ENCODE results near the gene FOXL2NB. TPM values are rescaled to one million over a fixed set of nuclear protein-coding genes. Genes with fewer than 3 reads are reported as not detected.

The FOXL2NB gene
- total and polyA plus RNA-seq, 2 of the 13 experiments (the other 11 are each of a cell fraction or from before 2014, with no cell fraction given): not detected

- TF ChIP-seq ZNF225 (CRISPR knock-in tag; IDR thresholded peaks at IDR 0.05) (no peak), NR2F2 (IDR thresholded peaks at IDR 0.05; ENCODE audit: borderline replicate concordance, low read depth) (no peak), MTF2 (CRISPR knock-in tag; IDR thresholded peaks at IDR 0.05; ENCODE audit: borderline replicate concordance) (no peak), ZMYM4 (CRISPR knock-in tag; IDR thresholded peaks at IDR 0.05) (no peak), ZNF773 (CRISPR knock-in tag; IDR thresholded peaks at IDR 0.05; ENCODE audit: borderline replicate concordance) (no peak), IRF1 (CRISPR knock-in tag; IDR thresholded peaks at IDR 0.05; ENCODE audit: low read depth) (no peak)
Observed at GRCh38 chr3:138908846-138909245, 38.2 kb upstream of the FOXL2NB start (continued).

- peak; percentile 50 for FAIRE-seq
- Histone ChIP-seq H3K27ac (ENCODE audit: extremely low read length, insufficient read depth, low read length) (no peak overlapping the region), H3K27me3 (ENCODE audit: control insufficient read depth in 1 of 2, insufficient read depth in 2 of 2, low read length in 2 of 2) (no peaks in the 10 kb centered on the region), H3K4me1 (ENCODE audit: insufficient read depth, low read length) (peaks cover 7% of the 10 kb centered on the region), H3K9ac (ENCODE audit: insufficient read depth, low read depth, low read length) (no peak overlapping the region), H3K36me3 (replicated peaks in 1 of 2; ENCODE audit: control insufficient read depth in 1 of 2, insufficient read depth in 2 of 2, low read length in 2 of 2) (no peaks in the 10 kb centered on the region), H3K79me2 (ENCODE audit: insufficient read depth, low read length) (no peaks in the 10 kb centered on the region), H2AFZ (ENCODE audit: low read length) (no peak overlapping the region), H4K20me1 (ENCODE audit: insufficient read depth, low read length) (no peaks in the 10 kb centered on the region), H3K9me3 (ENCODE audit: low read length) (no peaks in the 10 kb centered on the region), H3K4me3 (replicated peaks in 1 of 3; ENCODE audit: insufficient read depth in 1 of 3, low read depth in 2 of 3, low read length in 3 of 3) (no peak overlapping the region), H3K4me2 (ENCODE audit: low read depth, low read length) (no peak overlapping the region)
- DNase-seq (ENCODE audit: low spot score): peak; percentile 23
- POLR2A ChIA-PET: interaction anchor here (1.3 kb wide), 1 partner anchor 316 kb away, joined by 3 read pairs; the partner anchor contains the start of gene CEP70
- peak; percentile 83 for ATAC-seq
- intact Hi-C loops (cut with micrococcal nuclease; ENCODE audit: unreplicated experiment) (no loop called here), in situ Hi-C loops (cut with HindIII; ENCODE audit: extremely low pct_ligation_motif_present, low pct_unique_long_range_greater_than_20kb) (no loop called here)
- CTCF ChIA-PET (ENCODE audit: low intra/inter-chr PET ratio, low total read pairs): no interaction called here
- no TSS peak for BruUV-seq (replicated peaks)
- no peak for TF ChIP-seq AGO2 (optimal IDR thresholded peaks at IDR 0.05; ENCODE audit: low read depth, low read length)
- no peak for TF ChIP-seq ZNF484 (CRISPR knock-in tag; IDR thresholded peaks at IDR 0.05; ENCODE audit: borderline replicate concordance, low read depth)
- no peak for TF ChIP-seq NCOR1 (IDR thresholded peaks at IDR 0.05; ENCODE audit: borderline replicate concordance, low read length)
- TF ChIP-seq ATF1 (CRISPR knock-in tag; IDR thresholded peaks at IDR 0.05): no peak
- TF ChIP-seq RXRA (CRISPR knock-in tag; IDR thresholded peaks at IDR 0.05): no peak
- TF ChIP-seq CTCF (CRISPR knock-in tag; IDR thresholded peaks at IDR 0.05): peak; percentile 59
- TF ChIP-seq ISX (CRISPR knock-in tag; conservative IDR thresholded peaks at IDR 0.05): no peak
- TF ChIP-seq GTF3A (CRISPR knock-in tag; conservative IDR thresholded peaks at IDR 0.05): no peak
- TF ChIP-seq CENPT (CRISPR knock-in tag; IDR thresholded peaks at IDR 0.05; ENCODE audit: low read depth): no peak
- TF ChIP-seq POLR2G (IDR thresholded peaks at IDR 0.05; ENCODE audit: low read depth, low read length): no peak
- TF ChIP-seq GRHL1 (CRISPR knock-in tag; conservative IDR thresholded peaks at IDR 0.05): no peak
- peak; percentile 57 for TF ChIP-seq STAG1 (CRISPR knock-in tag; IDR thresholded peaks at IDR 0.05)
- no peak for TF ChIP-seq ARID3A (IDR thresholded peaks at IDR 0.05; ENCODE audit: low read depth, low read length)
Observed at GRCh38 chr3:138909904-138910303, 37.1 kb upstream of the FOXL2NB start.

All from HepG2 (cell line).